ENCODE results near the gene DNAJC18. TPM values are rescaled to one million over a fixed set of nuclear protein-coding genes. Genes with fewer than 3 reads are reported as not detected.

Gene DNAJC18
- total RNA-seq (2022; extraction: Qiagen RNA extraction), result 5.8 to 8.8 TPM (median 7.1 TPM) in 5 replicates

DNA sequence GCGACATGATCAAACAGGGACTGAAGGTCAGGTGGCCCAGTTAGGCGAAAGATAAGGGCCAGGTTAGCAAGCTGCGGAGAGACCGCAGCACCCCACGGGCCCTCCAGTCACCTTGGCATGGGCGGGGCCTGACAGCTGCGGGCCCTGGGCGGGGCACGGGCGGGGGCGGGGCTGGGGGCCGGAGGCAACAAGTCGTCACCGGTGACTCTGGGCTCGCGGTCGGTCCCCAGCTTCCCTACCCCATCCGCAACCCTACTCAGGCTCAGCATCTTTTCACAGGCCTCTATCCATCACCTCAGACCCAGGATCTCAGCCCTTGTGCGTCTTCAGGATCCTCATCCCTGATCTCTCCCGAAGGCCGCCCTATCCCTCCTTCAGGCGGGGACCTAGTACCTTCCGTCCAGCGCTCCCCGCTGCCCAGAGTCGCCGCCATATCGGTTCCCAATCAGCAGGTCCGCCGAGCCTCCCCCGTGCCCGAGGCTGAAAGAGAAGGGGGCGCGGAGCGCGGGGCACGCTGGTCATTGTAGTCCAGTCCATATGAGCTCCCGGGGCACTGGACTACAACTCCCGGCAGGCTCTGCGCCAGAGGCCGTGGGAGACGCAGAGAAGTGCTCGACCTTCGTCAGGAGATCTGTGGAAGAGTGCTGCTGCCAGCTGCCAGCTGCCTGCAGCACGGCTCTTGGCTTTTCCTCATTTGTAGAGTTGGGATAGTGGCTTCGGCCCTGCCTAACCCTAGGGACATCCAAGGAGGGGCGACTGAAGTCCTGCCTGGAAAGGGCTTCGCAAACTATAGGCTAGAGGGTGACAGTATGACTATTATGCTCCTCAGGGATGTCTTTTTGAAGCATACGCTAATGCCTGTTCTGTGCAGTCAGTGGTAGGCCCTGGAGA, at the start of gene DNAJC18:
DNAJC18 (minus strand) TSS at position 513 of the 891 bp plus-strand sequence; CDS start at position 433, 80 bp downstream.

DNA sequence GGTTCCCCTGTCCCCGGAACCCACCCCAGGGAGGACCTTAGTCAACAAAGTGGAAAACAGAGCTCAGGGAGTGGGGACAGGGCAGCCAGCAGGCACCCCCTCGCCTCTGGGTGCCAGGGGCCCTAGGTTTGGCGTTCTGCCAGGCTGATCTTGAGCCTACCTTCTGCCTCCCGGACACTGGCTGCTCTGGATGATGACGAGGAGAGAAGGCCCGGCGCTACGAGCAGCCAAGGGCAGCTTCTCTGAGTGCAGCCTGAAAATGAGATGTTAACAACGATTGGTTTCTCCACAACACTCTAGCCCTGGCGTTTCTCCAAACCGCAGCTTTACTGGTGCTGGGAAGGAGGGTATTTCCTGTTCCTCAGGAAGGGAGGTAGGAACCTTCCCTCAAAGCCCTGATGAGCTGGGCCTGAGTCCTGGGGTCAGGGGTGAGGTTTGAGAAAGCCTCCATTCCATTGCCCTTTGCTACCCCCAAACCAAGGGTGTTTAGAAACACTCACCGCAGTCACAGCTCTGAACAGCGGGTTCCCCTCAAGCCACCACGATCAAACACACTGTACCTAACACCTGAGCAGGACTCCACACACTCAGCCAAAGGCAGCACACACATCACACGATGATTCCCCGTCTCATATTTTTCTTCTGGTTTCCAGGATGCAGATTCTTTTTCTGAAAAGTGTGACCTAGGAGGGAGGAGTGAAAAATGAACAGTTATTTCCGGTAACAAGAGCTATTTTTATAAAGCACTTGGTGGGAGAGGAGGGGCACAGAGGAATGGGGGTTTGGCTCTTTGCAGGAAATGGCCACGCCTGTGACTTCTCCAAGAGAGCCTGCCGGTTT, 42.9 kb upstream of the DNAJC18 start, which contains the start of gene STING1:
STING1 (minus strand) TSS at position 709 of the 840 bp plus-strand sequence. CDS start 1,054 bp downstream, outside the sequence.

DNA sequence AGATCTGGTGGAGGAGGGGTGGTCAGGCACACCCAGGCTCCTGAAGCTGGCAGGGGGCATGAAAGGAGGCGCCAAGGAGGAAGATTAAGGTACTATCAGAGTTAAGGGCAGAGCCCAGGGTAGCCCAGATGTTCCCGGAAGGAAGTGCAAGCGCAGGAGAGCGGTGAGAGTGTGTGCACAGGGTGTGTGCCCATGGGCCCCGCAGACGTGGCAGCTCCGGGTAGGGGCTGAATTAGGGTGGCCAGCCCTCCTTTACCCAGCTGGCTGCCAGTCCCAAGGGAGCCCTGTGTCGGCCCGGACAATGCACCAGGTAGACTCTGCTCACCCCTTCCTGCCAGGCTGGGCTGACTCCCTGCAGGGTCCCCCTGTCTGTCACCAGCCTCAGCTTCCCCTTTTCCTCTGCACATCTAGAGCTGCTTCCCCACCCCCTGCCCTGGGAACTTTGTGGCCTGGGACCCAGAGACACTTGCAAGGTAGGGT, 31.5 kb upstream of the DNAJC18 start, which contains the start of gene SMIM33:
SMIM33 (plus strand) TSS at position 184 of the 480 bp plus-strand sequence; CDS start at position 302, 118 bp downstream.

DNA sequence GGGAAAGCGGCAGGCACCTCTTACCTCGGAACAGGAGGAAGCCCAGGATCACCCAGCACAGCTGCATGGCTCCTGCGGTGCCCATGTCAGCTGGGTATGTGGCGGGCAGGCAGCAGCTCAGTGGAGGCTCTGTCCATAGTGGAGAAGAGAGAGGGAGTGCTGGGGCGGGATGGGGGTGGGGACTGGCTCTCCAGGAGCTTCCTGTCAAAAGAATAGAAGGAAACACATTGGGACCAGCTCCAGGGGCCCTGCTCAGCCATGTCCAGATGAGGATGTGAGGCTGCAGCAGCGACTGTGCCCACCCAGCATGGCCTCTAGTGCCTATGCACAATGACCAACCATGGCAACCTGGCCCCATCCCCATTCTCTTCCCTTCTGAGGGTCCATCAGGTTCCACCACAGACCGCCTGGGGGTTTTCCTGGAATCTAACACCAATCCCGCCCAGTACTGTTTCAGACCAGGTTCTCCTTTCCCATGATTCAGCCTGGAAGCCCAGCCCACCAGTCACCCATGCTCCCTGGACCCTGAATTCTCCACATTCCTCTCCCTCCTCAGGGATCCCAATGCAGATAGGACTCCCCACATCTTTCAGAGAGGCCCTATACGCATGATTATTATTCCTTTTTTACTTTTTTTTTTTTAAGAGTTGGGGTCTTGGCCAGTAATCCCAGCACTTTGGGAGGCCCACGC, 23.4 kb upstream of the DNAJC18 start, which contains the start of gene ECSCR:
ECSCR (minus strand) TSS at position 158 of the 691 bp plus-strand sequence; CDS start at position 85, 73 bp downstream.

DNA sequence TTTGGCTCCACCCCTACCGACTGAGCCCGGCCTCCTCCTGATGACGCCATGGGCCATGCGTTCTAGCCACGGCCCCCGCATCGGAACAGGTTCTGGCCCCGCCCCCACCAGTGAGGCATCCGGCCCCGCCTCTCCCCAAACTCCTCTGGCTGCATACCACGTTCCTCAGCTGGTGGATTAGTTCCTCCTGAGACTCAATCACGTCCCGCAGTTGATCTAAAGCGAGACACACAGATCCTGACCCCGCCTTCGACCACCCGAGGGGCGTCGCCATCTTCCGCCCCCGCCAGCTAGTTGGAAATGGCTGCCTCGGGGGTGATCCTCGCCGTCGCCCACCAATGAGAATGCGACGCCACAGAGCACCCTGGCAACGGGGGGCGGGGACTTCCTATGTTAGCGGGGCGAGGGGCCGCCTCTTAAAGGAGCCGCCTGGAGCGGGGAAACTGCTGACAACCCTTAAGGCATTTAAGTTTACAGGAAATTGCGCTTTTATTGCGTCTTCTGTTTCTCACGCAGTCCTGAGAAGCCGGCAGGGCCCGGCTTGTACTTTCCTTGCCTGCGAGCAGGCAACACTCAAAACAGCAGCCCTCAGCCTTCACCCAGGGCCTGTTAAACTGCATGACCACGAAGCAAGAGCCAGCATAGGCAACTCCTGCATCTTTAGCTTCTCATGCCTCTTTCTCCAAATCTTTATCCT, 35.4 kb downstream of the DNAJC18 start, which contains the start of gene SPATA24:
SPATA24 (minus strand) TSS at position 303 of the 697 bp plus-strand sequence; CDS start at position 274, 29 bp downstream.

DNA sequence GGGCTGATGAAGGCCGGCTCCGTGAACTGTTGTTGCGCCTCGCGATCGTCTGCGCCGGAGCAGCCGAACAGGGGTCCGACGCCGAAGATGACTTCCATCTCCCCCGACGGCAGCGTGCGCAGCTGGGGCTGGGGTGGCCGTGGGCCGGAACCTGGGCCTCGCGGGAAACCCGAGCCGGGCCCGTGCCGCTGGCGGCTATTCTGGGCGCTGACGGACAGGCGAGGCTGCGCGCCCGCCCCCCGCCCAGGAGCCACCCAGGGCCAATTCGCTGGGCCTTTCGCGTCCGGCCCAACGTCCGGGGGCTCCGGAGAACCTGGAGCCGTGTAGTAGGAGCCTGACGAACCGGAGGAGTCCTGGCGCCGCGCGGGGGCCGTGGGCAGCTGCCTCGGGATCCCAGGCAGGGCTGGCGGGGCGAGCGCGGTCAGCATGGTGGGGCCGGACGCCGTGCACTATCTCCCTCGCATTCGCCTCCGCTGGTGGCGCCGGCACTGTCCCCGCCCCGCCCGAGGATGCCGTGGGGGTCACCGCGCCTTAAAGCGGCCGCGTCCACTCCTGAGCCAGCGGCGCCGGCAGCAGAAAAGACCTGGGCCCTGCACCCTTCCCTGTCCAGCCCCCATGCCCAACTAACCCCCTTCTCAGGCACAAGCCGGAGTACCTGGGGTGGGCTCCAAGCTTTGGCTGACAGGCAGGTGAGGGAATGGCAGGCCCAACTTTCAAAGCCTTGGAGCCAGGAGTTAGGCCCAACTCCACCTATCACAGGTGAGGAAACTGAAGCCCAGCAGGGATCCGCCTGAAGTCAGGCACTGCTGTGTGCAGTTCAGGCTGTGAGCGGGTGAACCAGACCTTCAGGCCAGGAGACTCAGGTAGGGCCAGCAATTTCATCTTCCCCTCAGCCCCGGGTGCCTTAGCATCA, 44.4 kb downstream of the DNAJC18 start, which contains the start of gene PROB1:
PROB1 (minus strand) TSS at position 451 of the 913 bp plus-strand sequence; CDS start at position 428, 23 bp downstream.

DNA sequence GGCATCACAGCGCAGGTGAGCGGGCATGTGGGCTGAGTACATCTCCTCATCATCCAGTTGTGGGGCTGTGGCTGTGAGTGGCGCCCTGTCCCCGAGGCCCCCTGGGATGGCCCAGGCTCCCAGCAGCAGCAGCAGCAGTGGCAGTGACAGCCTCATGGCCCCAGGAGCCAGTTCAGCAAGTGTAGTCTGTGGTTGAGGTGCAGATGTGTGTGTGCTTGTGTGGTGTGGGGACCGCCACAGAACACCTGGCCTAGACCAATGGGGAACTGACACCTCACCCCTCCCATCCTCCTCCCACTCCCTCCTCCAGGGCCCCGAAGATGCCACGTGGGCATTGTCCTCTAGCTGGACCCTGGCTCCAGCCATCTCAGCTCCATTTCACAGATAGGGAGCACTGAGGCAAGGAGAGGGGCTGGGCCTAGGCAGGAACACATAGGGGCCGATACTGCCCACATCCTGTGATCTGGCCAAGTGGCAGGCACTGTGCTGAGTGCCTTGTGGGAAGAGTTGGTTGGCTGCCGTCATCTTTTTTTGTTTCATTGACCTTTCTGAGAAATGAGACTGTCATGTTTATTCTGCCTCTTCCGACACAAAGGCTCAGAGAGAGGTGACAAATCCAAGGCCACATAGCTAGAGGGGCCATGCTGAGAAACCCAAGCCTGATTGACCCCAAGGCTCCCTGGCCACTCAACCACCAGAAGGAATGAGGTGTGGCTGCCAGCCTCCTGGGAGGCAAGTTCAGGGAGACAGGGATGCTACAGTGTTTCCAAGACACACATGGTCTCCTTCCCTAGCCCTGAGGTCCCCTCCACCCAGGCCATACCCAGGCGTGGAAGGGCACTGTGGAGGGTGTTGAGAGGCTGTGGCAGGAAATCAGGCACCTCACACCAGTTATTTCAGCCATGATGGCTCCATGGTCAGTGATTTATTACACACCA, 49.4 kb downstream of the DNAJC18 start, which contains the start of gene MZB1:
MZB1 (minus strand) TSS at position 213 of the 938 bp plus-strand sequence; CDS start at position 156, 57 bp downstream.

DNA sequence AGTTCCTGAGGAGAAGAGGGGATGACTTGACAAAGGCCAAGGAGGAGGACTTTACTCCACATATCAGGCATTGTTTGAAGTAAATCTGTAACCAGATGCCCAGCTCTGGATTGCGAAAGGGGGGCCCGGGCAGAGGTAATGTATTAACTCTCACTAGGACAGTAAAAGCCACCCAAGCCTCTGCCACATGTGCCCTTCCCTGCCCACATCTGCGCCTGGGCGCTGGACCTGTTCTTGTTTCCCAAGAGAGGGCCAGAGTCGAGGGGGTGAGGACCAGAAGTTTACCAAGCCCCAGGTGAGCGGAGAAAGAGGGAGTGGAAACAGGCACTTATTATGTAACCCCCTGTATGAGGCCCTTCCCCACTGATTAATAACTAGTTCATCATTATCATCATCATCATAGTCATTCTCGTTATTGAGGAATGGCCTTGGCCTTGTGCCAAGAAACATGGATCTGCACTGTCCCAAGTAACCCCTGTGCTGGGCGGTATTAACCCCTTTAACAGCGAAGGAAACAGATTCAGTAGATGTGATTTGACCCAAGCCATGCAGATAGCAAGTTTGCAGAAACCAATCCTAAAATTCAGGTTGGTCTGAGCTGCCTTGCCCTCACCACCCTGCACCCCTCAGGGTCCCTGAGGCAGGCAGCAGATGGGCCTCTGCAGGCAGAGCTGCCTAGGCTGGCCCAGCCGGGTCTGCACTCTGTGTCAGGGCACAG, 55.9 kb downstream of the DNAJC18 start, which contains the start of gene SLC23A1:
SLC23A1 (minus strand) TSS at position 23 of the 718 bp plus-strand sequence. CDS start 44 bp downstream, outside the sequence.

Other genes with a start within 250 kb of the DNAJC18 start
- gene SIL1, start 241.2 kb downstream of the DNAJC18 start, total RNA-seq (2022; extraction: Qiagen RNA extraction), result 24.6 to 26.7 TPM (median 26.5 TPM) in 5 replicates
- 155 to 183 TPM (median 175 TPM) in 5 replicates for gene MATR3, start 145.8 kb downstream of the DNAJC18 start, total RNA-seq (2022; extraction: Qiagen RNA extraction)
- gene PAIP2, start 97.7 kb downstream of the DNAJC18 start, total RNA-seq (2022; extraction: Qiagen RNA extraction), result 75.2 to 96.5 TPM (median 82.7 TPM) in 5 replicates
- gene SLC23A1, start 56.2 kb downstream of the DNAJC18 start, total RNA-seq (2022; extraction: Qiagen RNA extraction), result 1.1 to 1.7 TPM (median 1.3 TPM) in 5 replicates
- gene MZB1, start 49.6 kb downstream of the DNAJC18 start, total RNA-seq (2022; extraction: Qiagen RNA extraction), result 0.07 to 0.11 TPM (median 0.09 TPM) in 3 of 5 replicates, not detected in the others
- 0.16 to 0.24 TPM (median 0.19 TPM) in 5 replicates for gene PROB1, start 44.4 kb downstream of the DNAJC18 start, total RNA-seq (2022; extraction: Qiagen RNA extraction)
- gene SPATA24, start 35.4 kb downstream of the DNAJC18 start, total RNA-seq (2022; extraction: Qiagen RNA extraction), result 4.6 to 5.3 TPM (median 4.9 TPM) in 5 replicates
- not detected in 5 replicates for gene ECSCR, start 23.2 kb upstream of the DNAJC18 start, total RNA-seq (2022; extraction: Qiagen RNA extraction)
- not detected in 5 replicates for gene SMIM33, start 31.5 kb upstream of the DNAJC18 start, total RNA-seq (2022; extraction: Qiagen RNA extraction)
- gene STING1, start 43.2 kb upstream of the DNAJC18 start, total RNA-seq (2022; extraction: Qiagen RNA extraction), result 0.78 to 1.0 TPM (median 1.00 TPM) in 5 replicates
- gene UBE2D2, start 121.8 kb upstream of the DNAJC18 start, total RNA-seq (2022; extraction: Qiagen RNA extraction), result 112 to 171 TPM (median 165 TPM) in 5 replicates
- gene CXXC5, start 208.8 kb upstream of the DNAJC18 start, total RNA-seq (2022; extraction: Qiagen RNA extraction), result 12.3 to 17.9 TPM (median 15.7 TPM) in 5 replicates